GM21717 (cell line): ENCODE results near the gene GAMT.
A peak's percentile ranks its signal among the peaks of the same experiment; 100 is the strongest.

Experiments used
- ATAC-seq: cut with Tn5 transposase; IDR thresholded peaks from one replicate; pipeline ENCODE4 v1.9.1; 2021; ENCODE audit warnings: mild to moderate bottlenecking, moderate library complexity; ENCODE audit not compliant: unreplicated experiment

Gene GAMT

DNA sequence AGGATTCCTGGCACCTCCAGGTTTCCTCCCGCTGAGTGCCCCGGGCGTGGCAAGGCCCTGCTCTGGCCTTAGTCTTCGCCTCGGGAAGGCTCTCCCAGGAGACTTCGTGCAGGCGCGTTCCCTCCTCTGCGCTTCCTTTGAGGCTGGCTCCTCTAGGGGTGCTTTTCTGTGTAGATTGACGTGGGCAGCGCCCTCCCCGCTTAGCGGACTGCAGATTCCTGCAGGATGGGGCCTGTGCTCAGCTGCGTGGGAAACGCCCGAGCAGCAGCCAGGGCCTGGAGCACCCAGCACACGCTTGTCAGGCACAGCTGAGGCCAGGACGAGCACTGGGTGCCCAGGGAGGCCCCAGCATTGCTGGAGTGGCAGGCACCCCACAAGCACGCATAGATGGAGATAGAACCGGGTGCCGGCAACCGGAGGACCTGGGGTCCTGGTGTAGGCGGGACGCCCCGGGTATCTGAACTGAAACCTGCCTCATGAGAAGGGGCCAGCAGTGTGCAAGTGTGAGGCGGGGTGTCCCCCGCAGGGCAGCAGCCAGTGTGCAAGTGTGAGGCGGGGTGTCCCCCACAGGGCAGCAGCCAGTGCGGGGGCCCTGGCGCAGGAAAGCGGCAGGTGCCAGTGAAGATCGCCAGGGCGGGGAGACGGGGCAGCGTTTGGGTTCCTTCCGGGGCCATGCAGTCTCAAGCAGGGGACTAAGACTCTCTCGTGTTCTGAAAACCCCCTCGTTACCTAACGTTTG is 14.2 kb downstream of the GAMT start:
- ATAC-seq, result no peak

DNA sequence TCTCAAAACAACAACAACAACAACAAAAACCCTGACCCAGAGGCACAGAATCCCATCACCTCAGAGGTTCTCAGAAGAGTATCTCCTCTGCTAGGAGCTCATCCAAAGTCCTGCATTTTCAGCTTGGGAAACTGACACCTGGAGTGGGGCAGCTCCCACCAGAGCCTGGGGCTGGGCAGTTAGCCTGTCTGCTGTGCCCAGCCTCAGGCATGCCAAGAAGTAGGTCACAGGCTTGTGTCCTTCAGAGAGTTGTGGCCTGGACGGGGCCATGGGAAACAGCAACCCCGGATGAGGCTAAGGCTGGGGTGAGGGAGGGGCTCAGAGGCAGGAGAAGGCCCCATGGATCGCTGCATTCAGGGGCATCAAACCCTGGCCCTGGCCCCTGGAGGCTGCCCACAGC is 15.5 kb downstream of the GAMT start:
- no peak for ATAC-seq

DNA sequence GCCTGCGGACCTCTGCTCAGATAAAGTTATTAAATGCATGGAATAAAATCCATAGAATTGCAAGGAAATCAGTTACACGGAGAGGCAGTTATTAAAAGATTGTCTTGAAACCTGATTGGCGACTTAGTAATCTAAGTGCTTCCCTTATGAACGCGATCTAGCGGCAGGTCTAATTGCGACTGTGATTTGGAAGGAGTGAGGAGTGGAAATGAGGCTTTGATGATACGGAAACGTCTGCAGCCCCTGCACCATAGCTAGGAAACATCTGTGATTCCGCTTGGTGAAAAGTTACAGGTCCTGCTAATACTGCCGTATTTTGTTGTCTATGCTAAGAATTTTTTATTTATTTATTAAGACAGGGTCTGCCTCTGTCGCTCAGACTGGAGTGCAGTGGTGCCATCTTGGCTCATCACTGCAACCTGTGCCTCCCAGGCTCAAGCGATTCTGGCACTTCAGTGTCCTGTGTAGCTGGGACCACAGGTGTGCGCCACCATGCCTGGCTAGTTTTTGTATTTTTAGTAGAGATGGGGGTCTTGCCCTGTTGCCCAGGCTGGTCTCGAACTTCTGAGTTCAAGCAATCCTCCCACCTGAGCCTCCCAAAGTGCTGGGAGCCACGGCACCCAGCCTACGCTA is 16.7 kb downstream of the GAMT start:
- ATAC-seq, result no peak

DNA sequence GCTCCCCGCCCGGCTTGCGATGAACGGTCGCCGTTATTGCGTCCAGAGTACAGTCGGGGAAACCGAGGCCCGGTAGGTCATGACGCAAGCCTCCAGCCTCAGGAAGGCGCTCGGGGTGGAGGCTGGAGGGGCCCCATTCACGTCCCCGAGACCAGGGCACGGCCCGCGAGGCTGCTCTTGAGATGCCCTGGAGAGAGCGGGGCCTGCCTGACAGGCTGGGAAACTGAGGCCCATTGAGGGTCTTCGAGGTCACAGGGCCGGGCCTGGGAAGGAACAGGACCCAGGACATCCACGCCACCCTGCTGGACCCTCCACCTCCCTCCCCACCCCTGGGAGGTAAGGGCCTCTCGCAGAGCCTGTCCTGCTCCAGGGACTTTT is 17.3 kb downstream of the GAMT start:
- peak; percentile 6 for ATAC-seq

DNA sequence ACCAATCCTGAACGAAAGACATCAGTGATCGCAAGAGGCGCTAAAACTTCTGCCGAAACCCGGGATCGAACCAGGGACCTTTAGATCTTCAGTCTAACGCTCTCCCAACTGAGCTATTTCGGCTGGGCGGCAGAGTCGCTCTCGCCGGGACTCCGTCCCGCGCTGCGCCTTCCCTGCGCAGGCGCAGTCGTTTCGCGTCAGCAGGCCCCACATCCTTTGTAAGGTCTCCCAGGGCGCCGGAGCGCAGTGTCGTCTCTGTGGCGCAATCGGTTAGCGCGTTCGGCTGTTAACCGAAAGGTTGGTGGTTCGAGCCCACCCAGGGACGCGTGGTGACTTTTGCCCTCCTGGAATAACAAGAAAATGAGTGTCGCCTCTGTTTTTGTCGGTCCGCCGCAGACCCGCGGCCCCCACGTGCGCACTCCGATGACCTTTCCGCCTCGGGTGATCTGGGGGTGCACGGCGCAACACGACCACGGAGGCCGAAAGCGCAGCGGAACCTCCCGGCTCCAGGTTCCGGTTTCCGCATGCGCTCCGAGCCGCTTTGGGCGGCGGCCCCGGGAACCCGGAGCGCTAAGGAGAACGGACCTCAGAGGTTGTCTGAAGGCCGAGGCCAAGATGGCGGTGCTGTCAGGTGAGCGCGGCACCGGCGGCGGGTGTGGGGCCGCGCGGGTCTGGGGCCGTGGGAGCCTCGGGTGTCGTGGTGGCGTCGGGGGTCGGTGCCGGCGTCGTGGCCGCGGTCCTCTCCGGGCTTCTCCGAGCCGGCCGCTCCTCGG is 17.8 kb downstream of the GAMT start, which contains the start of gene NDUFS7:
NDUFS7 (plus strand) TSS at position 596 of the 773 bp plus-strand sequence; CDS start at position 616, 20 bp downstream.
- peak; percentile 62 for ATAC-seq

DNA sequence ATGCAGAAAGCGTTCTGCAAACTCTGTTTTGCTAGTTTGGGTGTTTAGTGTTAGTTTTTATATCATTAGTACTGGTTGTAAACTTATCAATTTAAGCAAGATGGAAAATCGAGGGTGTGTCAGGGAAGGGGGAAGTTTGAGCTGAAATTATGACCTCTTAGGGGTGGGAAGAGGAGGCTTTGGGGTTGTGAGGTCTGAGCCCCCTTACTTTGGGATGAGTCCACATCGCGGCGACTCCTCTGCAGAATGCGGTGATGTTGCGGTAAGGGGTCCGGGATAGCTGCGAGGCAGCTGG is 18.4 kb downstream of the GAMT start:
- ATAC-seq, result no peak

DNA sequence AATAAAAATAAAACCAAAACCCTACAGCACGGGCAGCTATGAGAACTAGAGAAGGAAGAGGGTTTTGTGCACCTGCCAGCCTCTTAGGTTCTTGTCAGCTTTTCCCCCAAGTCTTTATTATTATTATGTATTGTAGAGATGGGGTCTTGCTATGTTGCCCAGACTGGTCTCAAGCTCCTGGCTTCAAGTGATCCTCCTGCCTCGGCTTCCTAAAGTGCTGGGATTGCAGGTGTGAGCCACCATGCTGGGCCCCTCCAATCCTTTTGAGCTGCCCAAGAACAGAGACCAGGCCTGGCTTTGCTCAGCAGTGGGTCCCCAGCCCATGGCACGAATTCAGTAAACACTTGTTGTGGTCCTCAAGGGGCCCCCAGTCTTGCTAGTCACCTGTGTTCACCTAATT is 19.1 kb downstream of the GAMT start:
- ATAC-seq, result no peak

DNA sequence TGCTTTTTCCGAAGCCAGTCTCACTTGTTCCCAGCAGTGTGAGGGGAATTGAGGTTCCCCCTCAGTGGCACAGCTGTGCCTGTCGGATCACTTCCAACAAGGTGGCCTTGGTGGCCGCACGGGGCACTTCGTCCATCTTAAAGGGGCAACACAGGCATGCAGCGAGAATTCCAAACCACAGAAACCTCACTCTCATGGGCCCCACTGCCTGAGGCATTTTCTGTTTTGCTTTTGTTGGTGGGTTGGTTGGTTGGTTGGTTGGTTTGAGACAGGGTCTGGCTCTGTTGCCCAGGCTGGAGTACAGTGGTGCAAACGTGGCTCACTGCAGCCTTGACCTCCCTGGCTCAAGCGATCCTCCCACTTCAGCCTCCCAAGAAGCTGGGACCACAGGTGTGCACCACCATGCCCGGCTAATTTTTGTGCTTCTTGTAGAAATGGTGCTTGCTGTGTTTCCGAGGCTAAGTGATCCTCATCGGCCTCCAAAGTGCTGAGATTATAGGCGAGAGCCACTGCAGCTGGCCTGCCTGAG is 21.3 kb downstream of the GAMT start:
- no peak for ATAC-seq

DNA sequence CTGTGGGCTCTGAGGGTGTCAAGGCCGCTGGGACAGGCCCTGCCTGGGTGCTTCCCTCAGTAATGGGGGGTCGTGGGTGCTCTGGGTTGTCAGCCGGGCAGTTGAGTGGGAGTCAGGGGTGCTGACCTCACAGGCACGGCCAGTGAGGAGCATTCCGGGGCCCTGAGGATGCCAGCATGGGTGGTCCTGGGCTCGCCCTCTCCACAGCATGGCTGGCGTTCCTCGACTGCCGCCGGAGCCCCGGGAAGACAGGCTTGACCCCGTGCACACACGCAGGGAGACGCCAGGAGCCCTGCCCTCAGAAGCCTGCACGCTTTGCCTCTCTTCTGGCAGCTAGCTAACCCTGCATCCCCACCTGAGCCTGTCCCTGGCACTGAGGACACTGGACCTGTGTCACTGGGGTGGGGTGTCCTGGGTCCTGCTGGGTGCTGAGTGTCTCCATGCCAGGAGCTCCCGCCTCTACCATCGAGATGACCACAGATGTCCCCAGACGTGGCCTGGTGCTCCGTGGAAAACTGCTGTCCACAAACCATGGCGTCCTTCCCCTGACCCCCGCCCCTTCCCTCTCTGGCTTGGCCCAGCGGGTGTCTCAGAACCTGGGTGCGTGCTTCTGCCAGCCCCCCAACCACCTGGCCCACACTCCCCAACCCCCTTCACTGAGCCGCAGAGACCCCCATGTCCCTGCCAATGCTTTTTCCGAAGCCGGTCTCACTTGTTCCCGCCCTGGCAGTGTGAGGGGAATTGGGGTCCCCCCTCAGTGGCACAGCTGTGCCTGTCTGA is 22.0 kb downstream of the GAMT start:
- ATAC-seq, result no peak

DNA sequence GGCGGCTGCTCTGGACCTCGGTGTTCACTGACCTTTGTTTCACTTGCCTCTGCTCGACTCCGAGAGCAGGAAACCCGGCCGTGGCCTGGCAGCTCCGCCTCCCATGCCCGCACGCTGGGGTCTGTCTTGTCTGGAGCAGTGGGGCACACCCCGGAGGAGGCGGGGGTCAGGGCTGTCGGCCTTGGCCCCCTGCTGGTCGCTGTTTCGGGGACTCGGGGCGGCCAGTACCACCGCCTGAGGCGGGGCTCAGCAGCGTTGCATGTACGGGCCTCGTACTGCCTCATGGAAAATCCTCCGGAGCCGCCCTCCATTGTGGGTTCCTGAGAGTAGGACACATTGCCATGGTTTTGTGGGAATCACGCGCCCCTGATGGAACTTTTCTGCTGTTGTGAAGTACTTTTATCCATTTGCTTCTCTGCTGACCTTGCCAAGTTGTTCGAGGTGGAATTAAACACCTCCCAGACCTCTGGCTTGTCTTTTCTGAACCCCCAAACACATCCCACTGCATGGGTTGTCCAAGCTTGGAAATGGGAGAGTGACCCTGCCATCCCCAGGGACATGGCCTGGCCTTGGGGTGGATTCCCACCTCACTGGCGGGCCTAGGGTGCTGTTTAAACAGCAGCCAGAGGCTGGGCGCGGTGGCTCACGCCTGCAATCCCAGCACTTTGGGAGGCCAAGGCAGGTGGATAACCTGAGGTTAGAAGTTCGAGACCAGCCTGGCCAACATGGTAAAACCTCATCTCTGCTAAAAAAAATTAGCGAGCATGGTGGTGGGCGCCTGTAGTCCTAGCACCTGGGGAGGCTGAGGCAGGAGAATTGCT is 23.2 kb downstream of the GAMT start:
- ATAC-seq, result no peak

DNA sequence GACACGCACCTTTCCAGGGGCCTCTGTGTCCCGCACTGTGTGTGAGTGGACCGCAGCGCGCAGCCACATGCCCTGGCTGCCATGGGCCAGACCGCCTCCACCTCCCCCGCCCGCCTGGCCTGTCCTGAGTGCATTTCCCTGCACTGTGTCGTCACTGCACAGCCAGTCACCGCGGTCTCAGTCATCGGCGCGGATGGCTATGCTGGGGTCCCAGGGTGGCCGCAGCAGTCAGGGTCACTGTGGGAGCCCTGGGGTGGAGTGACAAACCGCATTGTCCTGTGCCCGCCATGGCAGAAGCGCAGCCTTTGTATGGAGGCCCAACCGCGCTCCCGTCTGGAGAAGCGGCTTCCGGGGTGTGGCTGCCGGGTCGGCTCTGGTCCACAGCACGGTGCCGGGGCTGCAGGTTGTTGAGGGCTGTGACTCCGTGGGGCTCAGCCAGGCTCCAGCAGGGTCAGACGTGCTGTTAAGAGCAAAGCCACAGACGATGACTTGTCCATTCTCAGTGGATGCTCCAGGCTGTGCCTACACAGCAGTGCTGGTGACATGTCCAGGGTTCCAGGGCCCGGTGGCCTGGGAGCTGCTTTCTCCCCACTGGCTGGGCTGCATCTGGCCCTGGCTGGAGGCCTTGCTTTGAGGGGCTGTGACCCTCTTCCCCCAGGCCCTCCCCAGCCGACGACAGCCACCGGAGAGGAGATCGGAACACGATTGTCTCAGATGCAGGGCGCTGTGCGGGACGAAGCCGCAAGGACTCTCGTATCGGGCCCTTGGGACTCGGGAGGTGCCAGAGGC is 24.0 kb downstream of the GAMT start:
- ATAC-seq, result no peak

DNA sequence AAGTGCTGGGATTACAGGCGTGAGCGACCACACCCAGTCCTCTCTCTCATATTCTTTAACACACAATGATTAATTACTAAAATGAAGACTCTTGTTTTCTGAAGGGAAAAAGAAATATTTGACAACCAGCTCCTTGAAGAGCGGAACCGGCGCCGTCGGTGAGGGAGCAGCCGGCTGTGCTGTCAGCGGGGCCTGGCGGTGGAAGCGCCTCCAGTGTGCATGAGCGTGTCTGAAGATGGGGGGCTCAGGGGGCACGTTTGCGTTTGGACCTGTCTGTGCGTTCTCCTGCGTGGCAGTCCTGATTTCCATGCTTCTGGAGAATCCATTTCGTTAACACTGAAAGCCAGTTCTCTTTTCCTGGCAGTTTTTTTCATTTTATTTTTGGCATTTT is 24.9 kb downstream of the GAMT start:
- ATAC-seq, result no peak

DNA sequence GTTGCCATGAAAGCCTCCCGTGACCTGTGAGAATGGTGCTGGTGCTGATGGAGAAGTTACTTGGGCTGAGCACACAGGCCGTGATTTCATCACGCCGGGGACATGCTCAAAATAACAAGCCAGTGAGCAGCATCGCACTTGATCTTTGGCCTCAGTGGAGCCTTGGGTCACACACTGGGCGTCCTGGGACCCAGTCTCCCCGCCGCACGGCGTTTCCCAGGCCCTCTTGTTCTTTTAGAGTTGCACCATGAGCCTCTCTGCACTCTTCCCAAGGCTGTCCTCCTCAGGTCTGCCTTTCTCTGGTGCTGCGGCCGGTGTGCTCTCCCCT is 27.1 kb downstream of the GAMT start:
- no peak for ATAC-seq

DNA sequence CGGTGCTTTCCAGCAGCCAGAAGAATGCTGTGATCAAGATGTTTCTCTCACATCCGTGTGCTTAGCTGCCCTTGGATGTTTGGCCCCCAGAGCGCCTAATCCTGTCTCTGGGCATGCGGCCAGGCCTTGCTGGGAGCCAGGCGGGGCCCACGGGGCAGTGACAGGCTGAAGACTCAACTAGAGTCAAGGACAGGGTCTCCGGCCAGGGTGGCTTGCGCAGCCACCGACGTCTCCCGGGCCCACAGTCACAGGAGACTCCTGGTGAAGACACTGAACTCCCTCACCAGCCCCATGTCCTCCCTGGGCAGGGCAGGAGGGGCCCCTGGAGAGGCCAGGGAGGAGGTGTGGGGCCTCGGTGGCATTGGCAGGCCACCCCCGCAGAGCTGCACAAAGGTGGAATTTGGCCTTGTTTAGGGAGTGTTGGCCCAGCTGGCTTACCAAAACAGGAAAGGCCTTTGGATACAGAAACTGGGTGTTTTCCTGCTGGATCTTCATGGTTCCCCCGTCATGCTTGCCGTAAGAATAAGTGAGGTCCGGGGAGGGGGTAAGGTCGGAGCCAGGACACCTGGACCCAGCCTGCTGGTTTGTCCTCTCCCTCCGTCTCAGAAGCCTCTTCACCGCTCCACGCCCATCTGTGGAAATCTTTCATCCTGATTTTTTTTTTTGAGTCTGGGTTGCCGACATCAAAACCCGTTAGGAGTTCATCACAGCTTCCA is 27.6 kb downstream of the GAMT start:
- no peak for ATAC-seq

DNA sequence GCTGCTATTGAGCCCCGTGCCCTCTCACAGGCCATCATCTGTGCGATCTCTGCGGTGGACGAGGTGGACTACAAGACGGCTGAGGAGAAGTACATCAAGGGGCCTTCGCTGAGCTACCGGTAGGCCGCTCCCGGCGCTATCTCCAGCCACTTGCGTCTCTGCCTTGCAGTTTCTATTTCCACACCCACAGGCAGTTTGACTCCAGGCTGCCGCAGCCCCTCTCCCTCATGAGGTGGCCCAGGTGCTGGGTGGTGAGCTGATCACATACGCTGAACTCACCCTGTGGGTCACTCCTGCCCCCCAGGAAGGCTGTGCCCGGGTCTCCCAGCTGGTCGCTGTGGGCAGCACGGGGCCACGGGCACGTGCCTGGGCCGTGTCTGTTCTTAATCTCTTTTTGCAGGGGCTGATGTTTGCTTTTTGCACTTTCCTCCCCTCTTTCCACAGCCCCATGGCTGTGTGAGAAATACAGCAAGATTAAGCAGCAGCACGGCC is 28.3 kb downstream of the GAMT start:
- ATAC-seq, result no peak

DNA sequence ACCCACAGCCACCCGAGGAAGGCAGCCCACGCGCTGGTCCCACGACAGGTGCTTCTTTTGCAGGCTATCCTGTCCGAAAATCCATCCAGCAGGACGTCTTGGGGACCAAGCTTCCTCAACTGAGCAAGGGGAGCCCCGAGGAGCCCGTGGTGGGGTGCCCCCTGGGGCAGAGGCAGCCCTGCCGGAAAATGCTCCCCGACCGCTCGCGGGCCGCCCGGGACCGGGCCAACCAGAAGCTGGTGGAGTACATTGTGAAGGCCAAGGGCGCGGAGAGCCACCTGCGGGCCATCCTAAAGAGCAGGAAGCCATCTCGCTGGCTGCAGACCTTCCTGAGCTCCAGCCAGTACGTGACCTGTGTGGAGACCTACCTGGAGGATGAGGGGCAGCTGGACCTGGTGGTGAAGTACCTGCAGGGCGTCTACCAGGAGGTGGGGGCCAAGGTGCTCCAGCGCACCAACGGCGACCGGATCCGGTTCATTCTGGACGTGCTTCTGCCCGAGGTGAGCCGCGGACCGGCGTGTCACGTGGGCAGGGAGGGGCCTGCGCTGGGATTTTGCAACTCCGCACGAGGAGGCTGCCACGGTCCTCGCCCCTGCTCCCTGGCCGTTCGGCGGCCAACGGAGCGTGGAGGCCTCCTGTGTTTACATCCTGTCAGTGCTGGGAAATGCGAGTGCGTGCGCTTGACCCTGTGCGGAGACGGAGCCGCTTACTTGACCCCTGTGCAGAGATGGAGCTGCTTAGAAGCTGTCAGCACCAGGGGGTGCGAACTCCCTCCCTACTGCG is 30.6 kb downstream of the GAMT start:
- ATAC-seq, result no peak

DNA sequence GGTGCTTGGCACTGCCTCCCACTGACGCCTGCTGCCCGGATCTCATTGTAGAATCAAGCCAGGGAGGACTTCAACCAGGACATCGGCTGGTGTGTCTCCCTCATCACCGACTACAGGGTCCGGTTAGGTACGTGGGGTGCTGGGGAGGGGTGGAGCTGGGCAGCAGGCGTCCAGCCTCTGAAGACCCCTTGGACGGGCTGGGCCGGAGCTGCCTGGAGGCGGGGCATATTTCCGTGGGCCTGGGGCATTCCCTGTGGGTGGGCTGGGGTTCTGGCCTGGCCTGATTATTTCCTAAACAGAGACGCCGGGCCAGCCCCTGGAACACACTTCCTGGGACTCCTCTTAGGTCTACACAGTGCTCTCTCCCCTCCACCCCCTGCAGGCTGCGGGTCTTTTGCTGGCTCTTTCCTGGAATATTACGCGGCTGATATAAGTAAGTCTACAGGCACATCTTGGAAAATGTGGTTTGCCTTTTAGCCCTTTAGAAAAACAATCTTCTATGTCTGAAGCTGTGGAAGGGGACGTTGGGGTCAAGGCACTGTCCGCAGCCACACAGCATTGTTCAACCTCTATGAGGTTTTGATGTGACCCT is 32.0 kb downstream of the GAMT start:
- ATAC-seq, result no peak
